DND-41 (cell line): ENCODE data around the gene MCRS1.

Experiments
- CTCF ChIP-seq: IDR thresholded peaks from 2 replicates; pipeline ENCODE4 v1.5.1; 2012; ENCODE audit warnings: borderline replicate concordance, low read length, moderate library complexity, mild to moderate bottlenecking; ENCODE audit not compliant: poor library complexity, severe bottlenecking; ENCODE audit errors: extremely low read depth
- EZH2 ChIP-seq: IDR thresholded peaks from 3 replicates; pipeline ENCODE4 v1.6.1; 2012; ENCODE audit warnings: borderline replicate concordance, low read depth, mild to moderate bottlenecking, moderate library complexity, low read length, inconsistent platforms; ENCODE audit not compliant: severe bottlenecking

- TF ChIP-seq CTCF (no peak), EZH2 (no peak)
Measured at GRCh38 chr12:49568442-49569162, 660 bp upstream of the MCRS1 start.
